IMR-90 (cell line): ENCODE measurements around the gene TTBK2. TPM values are rescaled to one million over a fixed set of nuclear protein-coding genes. Genes with fewer than 3 reads are reported as not detected.

ENCODE experiments used
- ATAC-seq: fragments of 200-7000 bp; cut with Tn5 transposase; 2 replicates; pipeline ENCODE4 v1.9.1; 2020; ENCODE audit warnings: low read depth, mild to moderate bottlenecking, moderate library complexity
- BruUV-seq: library from RNA; stranded (reverse); fragments of 400-500 nt; replicated peaks from 2 replicates; lab custom pipeline; 2021; lab: Mats Ljungman, UMichigan
- CTCF ChIA-PET: fragments of 300-600 bp; formaldehyde crosslinking; extraction: SDS; loops from one replicate; lab custom pipeline; 2021; ENCODE audit warnings: antibody characterized with exemption; lab: Yijun Ruan, JAX
- POLR2A ChIA-PET: fragments of 300-600 bp; sonication (Branson Sonifier 250); formaldehyde crosslinking; loops from one replicate; lab custom pipeline; 2022; ENCODE audit warnings: antibody characterized with exemption; ENCODE audit not compliant: unreplicated experiment; lab: Charles Lee
- DNase-seq: peaks from one replicate; pipeline ENCODE4 v3.0.0; 2013
- H2AFZ ChIP-seq: replicated peaks from 2 replicates; pipeline ENCODE3; 2013; ENCODE audit warnings: low read length, mild to moderate bottlenecking; ENCODE audit not compliant: poor library complexity
- H2AK5ac ChIP-seq: 2 replicates; pipeline ENCODE4 v1.6.1; 2013; ENCODE audit warnings: low read depth, low read length, inconsistent platforms
- H2AK9ac ChIP-seq: replicated peaks from 2 replicates; pipeline ENCODE3; 2013; ENCODE audit warnings: mild to moderate bottlenecking, low read depth, low read length, moderate library complexity; ENCODE audit not compliant: poor library complexity
- H2BK120ac ChIP-seq: 2 replicates; pipeline ENCODE4 v1.6.1; 2013; ENCODE audit warnings: low read depth, low read length, inconsistent platforms
- H2BK15ac ChIP-seq: 3 replicates; pipeline ENCODE4 v1.6.1; 2013; ENCODE audit warnings: low read depth, low read length, inconsistent platforms
- H2BK20ac ChIP-seq: 2 replicates; pipeline ENCODE4 v1.6.1; 2013; ENCODE audit warnings: low read depth, mild to moderate bottlenecking, inconsistent platforms, low read length, moderate library complexity
- H2BK5ac ChIP-seq: 2 replicates; pipeline ENCODE4 v1.6.1; 2013; ENCODE audit warnings: mild to moderate bottlenecking, low read depth, low read length, inconsistent platforms; ENCODE audit not compliant: poor library complexity, severe bottlenecking
- H3K14ac ChIP-seq: replicated peaks from 2 replicates; pipeline ENCODE4 v1.6.1; 2013; ENCODE audit warnings: low read depth, low read length, inconsistent platforms
- H3K18ac ChIP-seq: 2 replicates; pipeline ENCODE4 v1.6.1; 2013; ENCODE audit warnings: low read depth, low read length, control low read depth
- H3K23ac ChIP-seq: 2 replicates; pipeline ENCODE4 v1.6.1; 2013; ENCODE audit warnings: low read depth, low read length, inconsistent platforms
- H3K27ac ChIP-seq: 2 replicates; pipeline ENCODE4 v1.5.1; 2013; ENCODE audit warnings: mild to moderate bottlenecking, control low read depth, low read length; ENCODE audit not compliant: insufficient read depth
- H3K27me3 ChIP-seq: 2 replicates; pipeline ENCODE4 v1.6.1; 2013; ENCODE audit warnings: low read length; ENCODE audit not compliant: control insufficient read depth, insufficient read depth
- H3K36me3 ChIP-seq: 2 replicates; pipeline ENCODE4 v1.6.1; 2013; ENCODE audit warnings: low read length, mixed read lengths; ENCODE audit not compliant: control insufficient read depth, insufficient read depth
- H3K4ac ChIP-seq: 2 replicates; pipeline ENCODE4 v1.6.1; 2013; ENCODE audit warnings: low read depth, low read length, inconsistent platforms
- H3K4me1 ChIP-seq: 2 replicates; pipeline ENCODE4 v1.6.1; 2013; ENCODE audit warnings: low read length, mixed read lengths; ENCODE audit not compliant: control insufficient read depth, insufficient read depth
- H3K4me2 ChIP-seq: 2 replicates; pipeline ENCODE4 v1.6.1; 2013; ENCODE audit warnings: low read depth, mild to moderate bottlenecking, control low read depth, low read length, moderate library complexity
- H3K4me3 ChIP-seq: 2 replicates; pipeline ENCODE4 v1.5.1; 2013; ENCODE audit warnings: low read depth, mild to moderate bottlenecking, control low read depth, low read length, moderate library complexity; ENCODE audit not compliant: insufficient read depth
- H3K56ac ChIP-seq: 2 replicates; pipeline ENCODE4 v1.6.1; 2013; ENCODE audit warnings: low read length, inconsistent platforms; ENCODE audit not compliant: insufficient read depth; ENCODE audit errors: extremely low read depth
- H3K79me1 ChIP-seq, 2 experiments: 2 replicates each; pipeline ENCODE4 v1.6.1; 2013; ENCODE audit warnings: low read length in 2 of 2, inconsistent platforms in 1 of 2, low read depth in 1 of 2
- H3K9ac ChIP-seq: 2 replicates; pipeline ENCODE4 v1.6.1; 2013; ENCODE audit warnings: low read depth, low read length, control low read depth
- H3K9me1 ChIP-seq: 2 replicates; pipeline ENCODE4 v1.6.1; 2013; ENCODE audit warnings: low read length, inconsistent platforms; ENCODE audit not compliant: insufficient read depth
- H3K9me3 ChIP-seq: 2 replicates; pipeline ENCODE4 v1.6.1; 2013; ENCODE audit warnings: low read length; ENCODE audit not compliant: control insufficient read depth, insufficient read depth
- H4K20me1 ChIP-seq: 2 replicates; pipeline ENCODE4 v1.6.1; 2013; ENCODE audit warnings: low read length, inconsistent platforms; ENCODE audit not compliant: insufficient read depth
- H4K5ac ChIP-seq: 2 replicates; pipeline ENCODE4 v1.6.1; 2013; ENCODE audit warnings: mild to moderate bottlenecking, low read depth, low read length, control low read depth
- H4K8ac ChIP-seq, 2 experiments: 2 replicates each; pipeline ENCODE4 v1.6.1; 2013; ENCODE audit warnings: low read depth in 2 of 2, low read length in 2 of 2, control low read depth in 1 of 2, inconsistent platforms in 1 of 2
- H4K91ac ChIP-seq: 2 replicates; pipeline ENCODE4 v1.6.1; 2013; ENCODE audit warnings: low read depth, low read length, inconsistent platforms; ENCODE audit not compliant: insufficient read depth
- CHD1 ChIP-seq: IDR thresholded peaks from 2 replicates; pipeline ENCODE4 v1.6.1; 2012; ENCODE audit warnings: low read depth, low read length, improper control_type of control experiment
- FOS ChIP-seq: fragments of 150-350 bp; IDR thresholded peaks from 2 replicates; pipeline ENCODE4 v1.6.1; 2016; ENCODE audit warnings: low read depth, low read length
- MAFK ChIP-seq: IDR thresholded peaks from 2 replicates; pipeline ENCODE4 v1.6.1; 2012; ENCODE audit warnings: low read depth, low read length, improper control_type of control experiment
- MAZ ChIP-seq: IDR thresholded peaks from 2 replicates; pipeline ENCODE4 v1.6.1; 2012; ENCODE audit warnings: low read depth, mild to moderate bottlenecking, low read length, improper control_type of control experiment, moderate library complexity, borderline replicate concordance
- MXI1 ChIP-seq: IDR thresholded peaks from 2 replicates; pipeline ENCODE4 v1.6.1; 2012; ENCODE audit warnings: low read depth, mild to moderate bottlenecking, low read length, moderate library complexity, borderline replicate concordance
- RCOR1 ChIP-seq: IDR thresholded peaks from 2 replicates; pipeline ENCODE4 v1.6.1; 2012; ENCODE audit warnings: mild to moderate bottlenecking, low read length, improper control_type of control experiment; ENCODE audit not compliant: insufficient replicate concordance
- RFX5 ChIP-seq: IDR thresholded peaks from 2 replicates; pipeline ENCODE4 v1.8.0; 2012; ENCODE audit warnings: low read depth, mild to moderate bottlenecking, low read length, moderate library complexity
- SMC3 ChIP-seq: fragments of 150-350 bp; IDR thresholded peaks from 2 replicates; pipeline ENCODE4 v1.6.1; 2016; ENCODE audit warnings: low read depth, mild to moderate bottlenecking, antibody characterized with exemption, low read length, moderate library complexity
- WGBS, 2 experiments: methylation state at CpG; one replicate each; pipeline versions ENCODE4 v1.1.5 to v1.1.7; 2013; ENCODE audit warnings: missing lambda C conversion rate in 2 of 2; ENCODE audit not compliant: insufficient read length in 1 of 2; ENCODE audit errors: extremely low coverage in 2 of 2; 5-methylcytosine and 5-hydroxymethylcytosine counted together
- dilution Hi-C: fragments of 300-500 bp; cut with HindIII; formaldehyde crosslinking; loops from one replicate; pipeline ENCODE4 v1.14.3; 2018; ENCODE audit warnings: low sequenced_read_pairs; ENCODE audit not compliant: unreplicated experiment
- in situ Hi-C: fragments of 300-500 bp; cut with MboI; formaldehyde crosslinking; loops from 3 replicates; pipeline ENCODE4 v1.14.3; 2019; ENCODE audit warnings: low sequenced_read_pairs, inconsistent platforms, mixed read lengths
- intact Hi-C: fragments of 100-400 bp; cut with micrococcal nuclease; formaldehyde crosslinking; loops from 2 replicates; pipeline ENCODE4 v1.10.0; 2022
- polyA plus RNA-seq, 3 experiments: library from polyadenylated mRNA; depleted of rRNA; stranded (reverse); fragments of >200 nt; gene quantifications; 2 replicates each; pipeline ENCODE4 v1.2.3, GENCODE V29; 2012; ENCODE audit warnings: low replicate concordance in 1 of 3
- total RNA-seq: library from RNA; depleted of rRNA; stranded (reverse); fragments of >200 nt; gene quantifications from 2 replicates; pipeline ENCODE4 v1.2.3, GENCODE V29; 2012
- TF ChIP-seq, protein P1 (sequence below): fragments of 150-350 bp; IDR thresholded peaks from 2 replicates; pipeline ENCODE4 v1.6.1; 2017; ENCODE audit warnings: mild to moderate bottlenecking, antibody characterized with exemption, low read length, low read depth
- TF ChIP-seq, protein P2 (sequence below): conservative IDR thresholded peaks from 2 replicates; pipeline ENCODE4 v1.5.1; 2012; ENCODE audit warnings: mild to moderate bottlenecking, low read depth, low read length, improper control_type of control experiment

Gene TTBK2
- total and polyA plus RNA-seq, 2 of the 4 experiments (the other 2 are of a cell fraction): 2.4 to 3.2 TPM

DNA sequence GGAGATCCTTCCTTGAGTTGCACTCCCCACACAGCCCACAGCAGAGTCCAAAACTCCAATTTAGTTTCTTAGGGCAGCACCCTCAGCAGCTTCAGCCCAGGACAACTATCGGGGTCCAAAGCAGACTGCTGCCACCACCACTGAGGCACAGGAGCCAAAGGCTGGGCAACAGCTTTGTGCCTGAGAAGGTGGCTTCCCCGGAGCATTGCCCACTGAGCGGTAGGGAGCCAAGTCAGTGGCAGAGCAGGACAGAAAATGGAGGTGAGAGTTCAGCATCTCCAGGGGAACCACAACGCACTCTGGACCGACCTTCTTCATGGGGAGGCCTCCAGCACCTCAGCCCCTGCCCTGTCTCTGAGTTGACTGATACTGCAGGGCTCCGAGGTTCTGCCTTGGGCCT lies 227.1 kb downstream of the TTBK2 start:
- no peak overlapping the region for H2BK5ac ChIP-seq
- dilution Hi-C loops: no loop called here
- H3K23ac ChIP-seq: no peak overlapping the region
- intact Hi-C loops: no loop called here
- BruUV-seq: no TSS peak
- no peak overlapping the region for H3K4me3 ChIP-seq
- no peak overlapping the region for H3K14ac ChIP-seq
- 92% methylated on average over 2 of the region's 6 CpGs; no CpG with 5 or more reads in 1 of the 2 experiments for WGBS, 2 experiments
- no peak overlapping the region for H2BK15ac ChIP-seq
- no peak overlapping the region for H4K5ac ChIP-seq
- H3K36me3 ChIP-seq: peaks cover 25% of the 10 kb centered on the region
- ChIA-PET CTCF (interaction anchor here (0.6 kb wide), 1 partner anchor 225 kb away, joined by 4 read pairs; no protein-coding TSS in a partner anchor), POLR2A (no interaction called here)
- ATAC-seq (no peak), DNase-seq (no peak)
- no peak overlapping the region for H3K27ac ChIP-seq
- H3K9ac ChIP-seq: no peak overlapping the region
- no peak overlapping the region for H2AK9ac ChIP-seq
- no peak overlapping the region for H2BK20ac ChIP-seq
- no peak overlapping the region for H3K56ac ChIP-seq
- no peak overlapping the region for H3K4me2 ChIP-seq
- in situ Hi-C loops: no loop called here
- no peak overlapping the region for H2BK120ac ChIP-seq
- H4K91ac ChIP-seq: no peak overlapping the region
- H4K20me1 ChIP-seq: no peaks in the 10 kb centered on the region
- peaks cover 21% of the 10 kb centered on the region; the same call in 1 of the 2 replicates for H3K9me1 ChIP-seq
- no peaks in the 10 kb centered on the region for H3K4me1 ChIP-seq
- TF ChIP-seq CHD1 (no peak), SMC3 (no peak), RFX5 (no peak), RCOR1 (no peak), FOS (no peak), MXI1 (no peak), MAZ (no peak), MAFK (no peak)
- TF ChIP-seq, protein P1, sequence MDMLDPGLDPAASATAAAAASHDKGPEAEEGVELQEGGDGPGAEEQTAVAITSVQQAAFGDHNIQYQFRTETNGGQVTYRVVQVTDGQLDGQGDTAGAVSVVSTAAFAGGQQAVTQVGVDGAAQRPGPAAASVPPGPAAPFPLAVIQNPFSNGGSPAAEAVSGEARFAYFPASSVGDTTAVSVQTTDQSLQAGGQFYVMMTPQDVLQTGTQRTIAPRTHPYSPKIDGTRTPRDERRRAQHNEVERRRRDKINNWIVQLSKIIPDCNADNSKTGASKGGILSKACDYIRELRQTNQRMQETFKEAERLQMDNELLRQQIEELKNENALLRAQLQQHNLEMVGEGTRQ: no peak
- TF ChIP-seq, protein P2, sequence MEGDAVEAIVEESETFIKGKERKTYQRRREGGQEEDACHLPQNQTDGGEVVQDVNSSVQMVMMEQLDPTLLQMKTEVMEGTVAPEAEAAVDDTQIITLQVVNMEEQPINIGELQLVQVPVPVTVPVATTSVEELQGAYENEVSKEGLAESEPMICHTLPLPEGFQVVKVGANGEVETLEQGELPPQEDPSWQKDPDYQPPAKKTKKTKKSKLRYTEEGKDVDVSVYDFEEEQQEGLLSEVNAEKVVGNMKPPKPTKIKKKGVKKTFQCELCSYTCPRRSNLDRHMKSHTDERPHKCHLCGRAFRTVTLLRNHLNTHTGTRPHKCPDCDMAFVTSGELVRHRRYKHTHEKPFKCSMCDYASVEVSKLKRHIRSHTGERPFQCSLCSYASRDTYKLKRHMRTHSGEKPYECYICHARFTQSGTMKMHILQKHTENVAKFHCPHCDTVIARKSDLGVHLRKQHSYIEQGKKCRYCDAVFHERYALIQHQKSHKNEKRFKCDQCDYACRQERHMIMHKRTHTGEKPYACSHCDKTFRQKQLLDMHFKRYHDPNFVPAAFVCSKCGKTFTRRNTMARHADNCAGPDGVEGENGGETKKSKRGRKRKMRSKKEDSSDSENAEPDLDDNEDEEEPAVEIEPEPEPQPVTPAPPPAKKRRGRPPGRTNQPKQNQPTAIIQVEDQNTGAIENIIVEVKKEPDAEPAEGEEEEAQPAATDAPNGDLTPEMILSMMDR: no peak
- H3K27me3 ChIP-seq: no peaks in the 10 kb centered on the region
- H3K4ac ChIP-seq: no peak overlapping the region
- H3K79me1 ChIP-seq: no peaks in the 10 kb centered on the region
- no peak overlapping the region for H4K8ac ChIP-seq
- no peak overlapping the region for H3K18ac ChIP-seq
- H3K9me3 ChIP-seq: no peaks in the 10 kb centered on the region
- no peak overlapping the region for H2AFZ ChIP-seq
- H2AK5ac ChIP-seq: no peak overlapping the region
